ENCODE measurements around the gene BACH1.

The BACH1 gene

GRCh38 chr21:29295066-29295650, 3.6 kb upstream of the BACH1 start:
- no peak for DNase-seq

GRCh38 chr21:29296446-29296845, 2.3 kb upstream of the BACH1 start:
- no peak for DNase-seq

GRCh38 chr21:29297483-29298347, 1.0 kb upstream of the BACH1 start:
- DNase-seq, result no peak

GRCh38 chr21:29299046-29299915, 559 bp downstream of the BACH1 start:
- peak; percentile 50 for DNase-seq

GRCh38 chr21:29299916-29300806, 1.4 kb downstream of the BACH1 start:
- DNase-seq, result peak; percentile 62

GRCh38 chr21:29300807-29301138, 2.1 kb downstream of the BACH1 start:
- no peak for DNase-seq

- DNase-seq, result no peak
These were observed 3.0 kb downstream of the BACH1 start for GRCh38 chr21:29301691-29302090.

- DNase-seq, result no peak
These were observed 3.7 kb downstream of the BACH1 start for GRCh38 chr21:29302359-29302875.

- no peak for DNase-seq
These were observed 4.6 kb downstream of the BACH1 start for GRCh38 chr21:29303288-29303687.

GRCh38 chr21:29304597-29304996, 5.9 kb downstream of the BACH1 start:
- DNase-seq, result no peak

- DNase-seq, result no peak
These were observed 6.3 kb downstream of the BACH1 start for GRCh38 chr21:29305068-29305467.

- DNase-seq, result no peak
These were observed 6.8 kb downstream of the BACH1 start for GRCh38 chr21:29305561-29305960.

GRCh38 chr21:29306920-29307319, 8.2 kb downstream of the BACH1 start:
- no peak for DNase-seq

GRCh38 chr21:29307718-29308455, 9.2 kb downstream of the BACH1 start:
- DNase-seq, result no peak

GRCh38 chr21:29308456-29308783, 9.7 kb downstream of the BACH1 start:
- no peak for DNase-seq

GRCh38 chr21:29309703-29310102, 11.0 kb downstream of the BACH1 start:
- no peak for DNase-seq

GRCh38 chr21:29311802-29312201, 13.1 kb downstream of the BACH1 start:
- DNase-seq, result no peak

- DNase-seq, result no peak
These were observed 14.3 kb downstream of the BACH1 start for GRCh38 chr21:29312981-29313380.

GRCh38 chr21:29313662-29314408, 15.1 kb downstream of the BACH1 start:
- DNase-seq, result no peak

GRCh38 chr21:29315131-29315749, 16.5 kb downstream of the BACH1 start:
- DNase-seq, result no peak

Measured in NCI-H1694 treated with DMSO at 0.1 percent for 48 hours (cell line).